HG03103 (cell line): ENCODE measurements around the gene KRT4.
"Not testable (repeated sequence)": the region's sequence is repeated elsewhere in the genome, so short reads cannot be mapped to it uniquely, and the experiment has no call there.

Source experiments
- ATAC-seq: cut with Tn5 transposase; IDR thresholded peaks from one replicate; pipeline ENCODE4 v1.9.1; 2021; ENCODE audit warnings: low read depth; ENCODE audit not compliant: unreplicated experiment

Gene KRT4

GRCh38 chr12:52776913-52777395 is 37.0 kb downstream of the KRT4 start, which contains the start of gene KRT76:
Gene KRT76 (minus strand): TSS chr12:52777345. CDS start chr12:52777291, 54 bp downstream.
- ATAC-seq, result no peak

GRCh38 chr12:52776435-52776834 is 37.5 kb downstream of the KRT4 start:
- ATAC-seq, result no peak

DNA sequence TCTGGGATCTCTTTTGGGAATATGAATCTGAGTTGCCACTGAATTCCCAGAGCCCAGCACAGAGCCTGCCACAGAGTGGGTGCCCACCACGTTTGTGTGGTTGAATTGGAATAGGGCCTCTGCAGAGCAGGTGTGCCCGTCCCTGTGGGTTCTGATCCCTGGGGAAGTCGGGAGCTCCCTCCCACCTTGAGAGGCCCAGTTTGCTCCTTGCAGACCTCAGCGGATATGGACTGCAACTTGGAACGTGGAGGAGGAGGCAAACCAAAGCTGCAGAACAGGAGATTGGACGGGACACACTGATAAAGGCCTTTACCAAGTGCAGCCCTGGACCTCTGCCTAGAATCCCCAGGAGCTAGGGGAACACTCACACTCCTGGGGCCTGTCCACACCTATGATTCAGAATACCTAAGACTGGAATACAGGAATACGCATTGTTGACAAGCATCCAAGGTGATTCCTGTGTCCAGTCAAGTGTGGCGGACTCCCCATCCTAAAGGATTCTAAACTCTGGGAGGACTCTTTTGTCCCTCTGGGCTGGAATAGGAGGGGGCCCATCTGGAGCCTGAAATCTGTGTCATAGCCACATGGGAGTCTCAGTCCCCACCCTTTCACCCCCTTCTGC is 39.2 kb downstream of the KRT4 start:
- ATAC-seq, result no peak

DNA sequence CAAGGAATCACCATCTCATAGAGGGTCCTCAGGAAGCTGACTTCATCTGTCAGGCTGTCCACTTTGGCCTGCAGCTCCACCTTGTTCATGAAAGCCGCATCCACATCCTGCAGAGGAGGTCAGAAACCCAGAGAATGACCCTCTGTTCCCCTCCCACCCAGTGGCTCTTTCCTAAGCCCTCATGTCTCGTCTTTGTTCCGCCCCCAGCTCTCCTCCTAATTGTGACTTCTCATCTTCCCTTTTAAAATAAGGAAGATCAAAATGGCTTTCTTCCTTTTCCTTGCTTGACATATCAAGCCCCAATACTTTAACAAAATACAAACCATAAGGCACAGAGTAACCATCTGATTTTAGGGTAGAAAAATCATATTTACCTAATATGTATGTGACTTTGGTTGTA is 41.1 kb downstream of the KRT4 start:
- ATAC-seq, result no peak

DNA sequence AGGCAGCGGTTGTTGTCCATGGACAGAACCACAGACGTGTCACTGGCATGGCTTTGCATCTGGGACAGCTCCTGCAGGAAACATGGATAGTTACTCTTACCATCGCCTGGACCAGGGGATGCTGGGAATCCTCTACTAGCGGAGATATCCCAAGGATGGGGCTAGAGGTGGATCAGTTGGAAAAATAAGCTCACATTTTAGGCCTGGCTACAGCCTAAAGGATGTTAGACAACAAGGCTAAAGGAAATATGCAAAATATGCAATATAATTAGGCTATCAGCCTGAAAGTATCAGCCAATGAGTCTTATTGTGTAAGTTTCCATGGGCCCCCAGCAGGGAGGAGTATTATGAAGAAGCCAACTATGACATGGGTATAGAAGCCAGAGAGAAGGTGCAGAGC is 41.7 kb downstream of the KRT4 start:
- no peak for ATAC-seq

GRCh38 chr12:52771505-52771904 is 42.4 kb downstream of the KRT4 start:
- no peak for ATAC-seq

- no peak for ATAC-seq
Measured at GRCh38 chr12:52771088-52771487, 42.8 kb downstream of the KRT4 start.

GRCh38 chr12:52769946-52770345 is 44.0 kb downstream of the KRT4 start:
- ATAC-seq, result no peak

- no peak for ATAC-seq
Measured at GRCh38 chr12:52769354-52769753, 44.6 kb downstream of the KRT4 start.

- no peak for ATAC-seq
Measured at GRCh38 chr12:52768479-52769200, 45.3 kb downstream of the KRT4 start.

DNA sequence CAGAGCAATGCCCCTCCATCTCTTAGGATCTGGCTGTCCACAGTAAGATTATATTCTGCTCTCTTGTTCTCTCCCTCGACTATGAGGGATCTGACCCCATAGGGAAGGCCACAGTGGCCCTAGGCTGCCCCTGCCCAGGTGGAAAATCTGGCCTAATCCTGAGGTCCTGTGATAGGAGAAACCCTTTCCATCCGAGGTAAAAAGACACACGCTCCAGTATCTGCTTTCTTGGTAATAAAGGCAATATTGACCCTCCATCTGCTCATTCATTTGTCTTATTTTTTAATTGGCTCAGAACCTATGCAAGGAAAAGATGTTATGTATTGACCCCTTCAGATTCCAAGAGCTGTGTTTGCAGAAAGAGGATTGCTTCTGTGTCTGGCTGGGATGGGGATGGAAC is 46.5 kb downstream of the KRT4 start:
- ATAC-seq, result no peak

DNA sequence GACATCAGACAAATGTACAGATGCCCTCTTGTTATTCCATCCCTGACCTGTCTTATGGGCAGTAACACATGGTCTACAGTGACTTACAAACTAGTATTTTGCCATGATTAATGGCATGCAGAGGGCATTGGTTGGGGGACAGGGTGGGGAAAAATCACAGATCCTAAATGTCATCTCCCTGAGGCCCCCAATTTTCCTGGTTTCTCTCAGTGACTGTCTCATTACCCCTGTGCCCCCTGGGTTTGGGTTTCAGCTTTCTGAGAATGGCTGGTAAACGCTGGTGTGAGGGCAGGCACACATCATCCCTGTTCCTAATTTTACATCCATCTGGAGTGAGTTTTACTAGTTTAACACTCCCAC is 46.9 kb downstream of the KRT4 start:
- no peak for ATAC-seq

DNA sequence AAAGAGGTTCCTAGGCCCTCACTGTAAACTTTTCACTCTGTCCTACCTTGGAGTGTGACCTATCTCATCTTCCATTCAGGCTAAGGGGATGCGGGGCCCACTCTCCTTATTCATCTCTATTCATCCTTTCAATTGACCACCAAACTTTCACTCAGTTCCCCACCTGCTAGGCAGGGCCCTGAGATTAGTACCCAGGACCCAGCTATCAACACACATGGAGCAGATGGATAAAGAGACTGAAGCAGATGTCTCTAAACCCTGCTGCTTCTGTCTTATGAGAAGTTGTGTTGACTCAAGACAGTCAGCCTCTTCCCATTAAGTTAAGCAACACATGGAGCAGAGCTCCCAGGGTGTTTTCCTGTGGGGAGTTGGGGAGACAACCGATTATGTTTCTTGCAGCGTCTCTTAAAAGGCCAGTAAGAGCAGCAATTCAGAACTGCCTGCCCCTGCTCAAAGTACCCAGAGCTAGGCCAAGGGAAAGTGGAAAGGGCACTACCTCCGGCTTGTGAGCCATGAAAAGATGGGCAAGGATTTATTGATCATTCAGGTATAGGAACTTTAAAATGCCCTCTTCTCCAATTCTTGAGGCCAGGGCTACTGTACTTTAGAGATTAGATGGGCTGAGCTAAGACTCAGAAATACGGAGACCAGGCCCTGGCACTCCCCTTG is 47.4 kb downstream of the KRT4 start:
- no peak for ATAC-seq

- ATAC-seq, result no peak
Measured at GRCh38 chr12:52765702-52766101, 48.2 kb downstream of the KRT4 start.

DNA sequence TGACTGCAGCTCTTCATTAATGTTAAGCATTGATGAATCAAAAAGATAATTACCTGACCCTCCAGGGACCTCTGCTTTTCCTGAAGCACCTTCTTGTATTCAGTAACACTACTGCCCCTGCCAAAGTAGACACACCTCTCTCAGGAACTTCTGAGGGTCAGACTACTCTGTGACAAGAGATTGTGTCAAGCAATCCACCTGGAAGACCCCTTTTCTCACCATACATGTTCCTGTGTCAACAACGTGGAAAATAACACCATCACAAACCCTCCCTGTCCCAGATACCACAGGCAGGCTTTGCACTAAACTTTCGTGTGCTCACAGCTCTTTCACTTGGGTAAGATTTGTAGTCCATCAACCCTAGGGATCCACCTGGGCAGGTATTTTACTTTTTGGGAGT is 49.9 kb downstream of the KRT4 start:
- ATAC-seq, result no peak

GRCh38 chr12:52763036-52763659 is 50.8 kb downstream of the KRT4 start:
- ATAC-seq, result no peak

DNA sequence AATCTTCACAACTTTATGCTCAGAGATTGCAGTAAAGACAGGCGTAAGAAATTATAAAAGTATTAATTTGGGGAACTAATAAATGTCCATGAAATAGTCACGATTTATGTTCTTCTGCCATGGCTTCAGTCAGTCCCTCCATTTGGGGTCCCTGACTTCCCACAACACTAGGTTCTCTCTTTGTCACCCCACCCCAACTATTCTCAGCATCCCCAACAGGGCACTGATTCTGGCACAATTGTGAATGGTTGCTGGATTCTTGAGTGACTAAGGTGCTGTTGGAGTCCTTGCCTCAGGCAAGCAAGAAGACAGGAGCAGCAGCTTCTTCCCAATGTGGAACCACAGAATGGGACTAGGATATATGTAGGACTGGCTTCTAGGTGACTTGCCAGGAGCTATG is 52.1 kb downstream of the KRT4 start:
- no peak for ATAC-seq

DNA sequence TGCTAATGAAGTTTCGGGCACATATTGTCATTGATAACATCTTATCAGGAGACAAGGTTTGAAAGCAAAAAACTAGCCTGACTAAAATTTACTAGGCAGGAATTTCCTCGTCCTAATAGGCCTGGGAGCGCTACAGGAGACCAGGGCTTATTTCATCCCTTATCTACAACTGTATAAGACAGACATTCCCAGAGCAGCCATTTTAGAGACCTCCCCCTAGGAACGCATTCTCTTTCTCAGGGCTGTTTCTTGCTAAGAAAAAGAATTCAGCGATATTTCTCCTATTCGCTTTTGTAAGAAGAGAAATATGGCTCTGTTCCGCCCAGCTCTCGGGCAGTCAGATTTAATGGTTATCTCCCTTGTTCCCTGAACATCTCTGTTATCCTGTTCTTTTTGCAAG is 52.7 kb downstream of the KRT4 start:
- ATAC-seq, result not testable (repeated sequence)

DNA sequence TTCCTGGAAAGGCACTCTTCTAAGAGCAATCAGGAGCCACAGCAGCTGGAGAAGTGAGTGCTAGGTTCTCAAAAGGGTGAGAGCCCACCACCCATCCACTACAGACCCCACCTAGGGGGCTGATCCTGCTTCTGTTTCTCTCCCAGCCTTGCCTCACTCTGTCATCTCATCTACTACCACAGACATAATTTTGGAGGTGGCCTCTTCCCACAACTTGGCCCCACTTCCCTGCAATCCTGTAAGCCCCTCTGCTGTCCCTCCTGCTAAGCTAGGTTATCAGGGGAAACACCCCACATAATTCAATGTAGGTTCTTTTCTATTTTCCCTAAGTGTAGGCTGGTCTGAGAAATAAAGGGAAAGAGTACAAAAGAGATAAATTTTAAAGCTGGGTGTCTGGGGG is 53.3 kb downstream of the KRT4 start:
- ATAC-seq, result no peak

- ATAC-seq, result no peak
Measured at GRCh38 chr12:52759695-52760094, 54.2 kb downstream of the KRT4 start.

DNA sequence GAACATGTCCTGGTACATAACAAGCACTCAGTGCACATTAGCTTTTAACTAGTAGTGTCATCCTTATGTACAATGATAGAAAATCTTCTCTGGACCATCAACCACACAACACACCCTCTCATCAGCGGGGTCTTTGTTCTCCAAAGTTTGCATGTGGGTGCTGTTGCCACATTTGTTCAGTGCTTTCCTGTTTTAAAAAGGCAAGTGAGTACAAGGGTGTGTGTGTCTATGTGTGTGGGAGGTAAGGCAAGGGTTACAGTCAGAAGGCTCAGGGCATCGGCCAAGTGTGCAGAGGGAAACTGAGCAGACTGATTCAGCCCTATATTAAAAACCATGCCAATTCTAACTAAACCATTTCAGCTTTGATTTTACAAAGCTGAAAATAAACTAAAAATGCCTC is 54.7 kb downstream of the KRT4 start:
- ATAC-seq, result no peak
